Measurements from ENCODE around the gene TMEM263.

TMEM263 gene

GRCh38 chr12:106962286-106962685 is 6.6 kb downstream of the TMEM263 start:
- Histone ChIP-seq H3K27me3 (ENCODE audit: insufficient read depth, low read length, poor library complexity, severe bottlenecking) (no peaks in the 10 kb centered on the region), H3K4me1 (ENCODE audit: insufficient read depth, low read length, poor library complexity, severe bottlenecking) (peaks cover 30% of the 10 kb centered on the region), H3K36me3 (ENCODE audit: insufficient read depth, low read length) (peaks cover 20% of the 10 kb centered on the region; the same call in 1 of the 2 replicates), H3K4me2 (ENCODE audit: low read depth, low read length, poor library complexity, severe bottlenecking) (peak overlapping the region; percentile 20), H2AFZ (ENCODE audit: low read length) (no peak overlapping the region), H3K4me3 (ENCODE audit: low read length, poor library complexity, severe bottlenecking) (no peak overlapping the region), H3K9ac (ENCODE audit: low read depth, low read length, poor library complexity, severe bottlenecking) (no peak overlapping the region), H3K79me2 (ENCODE audit: insufficient read depth, low read length) (peaks cover 86% of the 10 kb centered on the region), H3K9me3 (ENCODE audit: insufficient read depth, low read depth, low read length) (no peaks in the 10 kb centered on the region), H4K20me1 (ENCODE audit: insufficient read depth, low read length, poor library complexity, severe bottlenecking) (peaks cover 64% of the 10 kb centered on the region), H3F3A (ENCODE audit: low read depth) (no peaks in the 10 kb centered on the region), H3K9me2 (replicated peaks; ENCODE audit: low read depth, low read length) (no peaks in the 10 kb centered on the region)
- TF ChIP-seq EZH2phosphoT487 (IDR thresholded peaks at IDR 0.05; ENCODE audit: borderline replicate concordance): no peak
- TF ChIP-seq CTCF (conservative IDR thresholded peaks at IDR 0.05; ENCODE audit: low read length): no peak

- Histone ChIP-seq H3K9ac (ENCODE audit: low read depth, low read length, poor library complexity, severe bottlenecking) (no peak overlapping the region), H3K36me3 (ENCODE audit: insufficient read depth, low read length) (peaks cover 37% of the 10 kb centered on the region), H3K9me3 (ENCODE audit: insufficient read depth, low read depth, low read length) (no peaks in the 10 kb centered on the region), H3K9me2 (replicated peaks; ENCODE audit: low read depth, low read length) (no peaks in the 10 kb centered on the region), H3K27me3 (ENCODE audit: insufficient read depth, low read length, poor library complexity, severe bottlenecking) (no peaks in the 10 kb centered on the region), H4K20me1 (ENCODE audit: insufficient read depth, low read length, poor library complexity, severe bottlenecking) (peaks cover 45% of the 10 kb centered on the region), H3K79me2 (ENCODE audit: insufficient read depth, low read length) (peaks cover 63% of the 10 kb centered on the region), H3K4me2 (ENCODE audit: low read depth, low read length, poor library complexity, severe bottlenecking) (no peak overlapping the region), H2AFZ (ENCODE audit: low read length) (no peak overlapping the region), H3K4me3 (ENCODE audit: low read length, poor library complexity, severe bottlenecking) (no peak overlapping the region), H3K4me1 (ENCODE audit: insufficient read depth, low read length, poor library complexity, severe bottlenecking) (peaks cover 10% of the 10 kb centered on the region), H3F3A (ENCODE audit: low read depth) (no peaks in the 10 kb centered on the region)
- no peak for TF ChIP-seq CTCF (conservative IDR thresholded peaks at IDR 0.05; ENCODE audit: low read length)
Observed at GRCh38 chr12:106964526-106964925, 8.8 kb downstream of the TMEM263 start.

- peaks cover 10% of the 10 kb centered on the region for H3K79me2 ChIP-seq (ENCODE audit: insufficient read depth, low read length)
- no peak for TF ChIP-seq CTCF (conservative IDR thresholded peaks at IDR 0.05; ENCODE audit: low read length)
- H3F3A ChIP-seq (ENCODE audit: low read depth): no peaks in the 10 kb centered on the region
- peaks cover 64% of the 10 kb centered on the region for H3K36me3 ChIP-seq (ENCODE audit: insufficient read depth, low read length)
- H2AFZ ChIP-seq (ENCODE audit: low read length): no peak overlapping the region
- peaks cover 16% of the 10 kb centered on the region for H4K20me1 ChIP-seq (ENCODE audit: insufficient read depth, low read length, poor library complexity, severe bottlenecking)
- no peak overlapping the region for H3K4me3 ChIP-seq (ENCODE audit: low read length, poor library complexity, severe bottlenecking)
- no peak overlapping the region for H3K9ac ChIP-seq (ENCODE audit: low read depth, low read length, poor library complexity, severe bottlenecking)
- H3K4me1 ChIP-seq (ENCODE audit: insufficient read depth, low read length, poor library complexity, severe bottlenecking): peaks cover 4% of the 10 kb centered on the region
- H3K4me2 ChIP-seq (ENCODE audit: low read depth, low read length, poor library complexity, severe bottlenecking): no peak overlapping the region
- no peaks in the 10 kb centered on the region for H3K27me3 ChIP-seq (ENCODE audit: insufficient read depth, low read length, poor library complexity, severe bottlenecking)
- no peaks in the 10 kb centered on the region for H3K9me3 ChIP-seq (ENCODE audit: insufficient read depth, low read depth, low read length)
- H3K9me2 ChIP-seq (replicated peaks; ENCODE audit: low read depth, low read length): no peaks in the 10 kb centered on the region
Observed at GRCh38 chr12:106971065-106971464, 15.4 kb downstream of the TMEM263 start.
